Measurements from ENCODE around the gene FBXO31.
"Not testable (repeated sequence)": the region's sequence is repeated elsewhere in the genome, so short reads cannot be mapped to it uniquely, and the experiment has no call there.

Gene FBXO31

DNA sequence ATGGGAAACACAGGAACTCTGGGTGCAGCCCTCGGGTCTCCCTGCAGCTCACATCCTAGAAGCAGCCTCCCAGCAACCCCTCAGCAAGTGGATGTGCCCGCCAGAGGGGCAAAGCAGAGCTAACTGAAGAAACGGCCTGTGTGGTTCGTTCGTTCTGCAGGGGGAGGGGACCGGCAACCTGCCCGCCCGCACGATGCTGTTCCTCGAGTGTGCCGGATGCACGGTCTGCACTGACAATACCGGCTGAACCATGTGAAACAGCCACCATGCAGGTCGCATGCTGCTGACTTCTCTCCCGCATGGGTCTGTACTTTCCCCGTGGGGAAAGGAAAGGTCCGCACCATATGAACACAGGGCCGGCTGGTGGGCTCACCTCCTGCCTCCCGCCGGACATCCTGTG, 41.1 kb downstream of the FBXO31 start:
- no peaks in the 10 kb centered on the region for H3K27me3 ChIP-seq (ENCODE audit: control insufficient read depth, insufficient read depth, low read length)
- H3K9me3 ChIP-seq (ENCODE audit: control insufficient read depth, low read length): no peaks in the 10 kb centered on the region
- H2AFZ ChIP-seq: no peak overlapping the region
- H3K79me2 ChIP-seq: peaks cover 55% of the 10 kb centered on the region
- no peaks in the 10 kb centered on the region for H3K4me1 ChIP-seq
- TF ChIP-seq, protein P1, sequence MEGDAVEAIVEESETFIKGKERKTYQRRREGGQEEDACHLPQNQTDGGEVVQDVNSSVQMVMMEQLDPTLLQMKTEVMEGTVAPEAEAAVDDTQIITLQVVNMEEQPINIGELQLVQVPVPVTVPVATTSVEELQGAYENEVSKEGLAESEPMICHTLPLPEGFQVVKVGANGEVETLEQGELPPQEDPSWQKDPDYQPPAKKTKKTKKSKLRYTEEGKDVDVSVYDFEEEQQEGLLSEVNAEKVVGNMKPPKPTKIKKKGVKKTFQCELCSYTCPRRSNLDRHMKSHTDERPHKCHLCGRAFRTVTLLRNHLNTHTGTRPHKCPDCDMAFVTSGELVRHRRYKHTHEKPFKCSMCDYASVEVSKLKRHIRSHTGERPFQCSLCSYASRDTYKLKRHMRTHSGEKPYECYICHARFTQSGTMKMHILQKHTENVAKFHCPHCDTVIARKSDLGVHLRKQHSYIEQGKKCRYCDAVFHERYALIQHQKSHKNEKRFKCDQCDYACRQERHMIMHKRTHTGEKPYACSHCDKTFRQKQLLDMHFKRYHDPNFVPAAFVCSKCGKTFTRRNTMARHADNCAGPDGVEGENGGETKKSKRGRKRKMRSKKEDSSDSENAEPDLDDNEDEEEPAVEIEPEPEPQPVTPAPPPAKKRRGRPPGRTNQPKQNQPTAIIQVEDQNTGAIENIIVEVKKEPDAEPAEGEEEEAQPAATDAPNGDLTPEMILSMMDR (IDR thresholded peaks at IDR 0.05): no peak
- H3K27ac ChIP-seq: no peak overlapping the region
- no peak overlapping the region for H3K4me3 ChIP-seq (ENCODE audit: low read depth, low read length)
- H3K9ac ChIP-seq: no peak overlapping the region
- no peaks in the 10 kb centered on the region for H3K36me3 ChIP-seq (ENCODE audit: control insufficient read depth, insufficient read depth, low read length)
- no peak overlapping the region for H3K4me2 ChIP-seq (ENCODE audit: low read length)

DNA sequence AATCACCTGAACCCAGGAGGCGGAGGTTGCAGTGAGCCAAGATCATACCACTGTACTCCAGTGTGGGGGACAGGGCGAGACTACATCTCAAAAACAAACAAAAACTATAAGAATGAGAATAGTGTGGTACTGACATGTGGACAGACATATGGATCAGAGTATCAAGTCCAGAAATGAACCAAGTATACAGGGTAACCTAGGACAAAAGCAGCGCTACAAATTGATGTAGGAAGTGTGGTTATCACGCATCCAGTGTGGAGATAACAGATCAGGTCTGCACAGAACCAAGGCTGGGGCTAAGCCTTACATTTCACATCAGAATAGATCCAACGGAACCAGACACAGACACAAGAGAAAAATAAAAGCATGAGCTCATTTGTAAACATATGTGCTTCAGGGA, 43.4 kb downstream of the FBXO31 start:
- no peak overlapping the region for H3K4me2 ChIP-seq (ENCODE audit: low read length)
- no peaks in the 10 kb centered on the region for H3K9me3 ChIP-seq (ENCODE audit: control insufficient read depth, low read length)
- TF ChIP-seq, protein P1 (IDR thresholded peaks at IDR 0.05): no peak
- H3K9ac ChIP-seq: no peak overlapping the region
- peaks cover 52% of the 10 kb centered on the region for H3K79me2 ChIP-seq
- H3K4me1 ChIP-seq: no peaks in the 10 kb centered on the region
- H3K27me3 ChIP-seq (ENCODE audit: control insufficient read depth, insufficient read depth, low read length): no peaks in the 10 kb centered on the region
- no peak overlapping the region for H3K4me3 ChIP-seq (ENCODE audit: low read depth, low read length)
- H3K36me3 ChIP-seq (ENCODE audit: control insufficient read depth, insufficient read depth, low read length): no peaks in the 10 kb centered on the region
- H3K27ac ChIP-seq: no peak overlapping the region
- H2AFZ ChIP-seq: no peak overlapping the region

DNA sequence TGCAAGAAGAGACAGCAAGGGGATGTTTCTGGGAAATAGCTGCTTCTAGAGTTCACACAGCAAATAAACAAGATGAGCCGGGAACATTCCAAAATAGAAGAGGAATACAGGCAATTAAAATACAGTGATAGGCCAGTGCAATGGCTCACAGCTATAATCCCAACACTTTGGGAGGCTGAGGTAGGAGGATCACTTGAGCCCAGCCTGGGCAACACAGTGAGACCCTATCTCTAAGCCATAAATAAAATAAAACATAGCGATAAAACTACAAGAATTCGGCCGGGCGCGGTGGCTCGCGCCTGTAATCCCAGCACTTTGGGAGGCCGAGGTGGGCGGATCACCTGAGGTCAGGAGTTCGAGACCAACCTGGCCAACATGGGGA, 43.9 kb downstream of the FBXO31 start:
- not testable (repeated sequence) for H3K9me3 ChIP-seq (ENCODE audit: control insufficient read depth, low read length); H3K27me3 ChIP-seq (ENCODE audit: control insufficient read depth, insufficient read depth, low read length); H3K4me2 ChIP-seq (ENCODE audit: low read length); H3K9ac ChIP-seq; H3K4me3 ChIP-seq (ENCODE audit: low read depth, low read length); H3K36me3 ChIP-seq (ENCODE audit: control insufficient read depth, insufficient read depth, low read length); H2AFZ ChIP-seq; H3K27ac ChIP-seq; H3K4me1 ChIP-seq
- H3K79me2 ChIP-seq: peaks cover 54% of the 10 kb centered on the region

DNA sequence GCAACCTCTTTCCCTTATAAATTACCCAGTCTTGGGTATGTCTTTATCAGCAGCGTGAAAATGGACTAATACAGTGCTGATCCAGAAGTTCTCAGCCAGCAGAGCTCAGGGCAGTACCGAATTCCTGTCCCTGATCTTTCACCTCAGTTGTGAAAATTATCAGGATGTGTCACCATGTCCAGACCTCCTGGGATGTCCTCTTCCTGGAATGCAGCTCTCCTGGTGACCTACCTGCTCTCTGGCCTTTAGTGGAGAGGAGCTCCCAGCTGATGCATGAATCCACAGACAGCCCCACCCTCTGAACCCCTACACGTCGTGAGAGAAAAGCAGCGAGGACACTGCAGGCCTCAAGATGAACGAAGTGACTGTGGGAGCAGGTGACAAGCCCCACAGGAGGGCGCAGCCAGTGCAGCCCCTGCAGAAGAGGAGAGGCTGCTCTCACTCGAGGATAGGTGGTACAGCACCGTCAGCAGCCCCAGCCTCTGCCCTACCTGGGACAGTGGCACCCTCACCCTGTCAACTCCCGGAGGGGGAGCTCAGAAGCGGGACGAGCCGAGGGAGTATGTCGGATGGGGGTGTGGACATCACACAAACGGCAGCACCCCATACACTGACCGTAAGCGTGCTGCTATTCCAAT, 44.4 kb downstream of the FBXO31 start:
- Histone ChIP-seq H2AFZ (no peak overlapping the region), H3K9ac (no peak overlapping the region), H3K36me3 (ENCODE audit: control insufficient read depth, insufficient read depth, low read length) (no peaks in the 10 kb centered on the region), H3K4me1 (no peaks in the 10 kb centered on the region), H3K4me2 (ENCODE audit: low read length) (no peak overlapping the region), H3K79me2 (peaks cover 58% of the 10 kb centered on the region), H3K27ac (no peak overlapping the region), H3K4me3 (ENCODE audit: low read depth, low read length) (no peak overlapping the region), H3K27me3 (ENCODE audit: control insufficient read depth, insufficient read depth, low read length) (no peaks in the 10 kb centered on the region), H3K9me3 (ENCODE audit: control insufficient read depth, low read length) (no peaks in the 10 kb centered on the region)
- TF ChIP-seq, protein P1 (IDR thresholded peaks at IDR 0.05): no peak

DNA sequence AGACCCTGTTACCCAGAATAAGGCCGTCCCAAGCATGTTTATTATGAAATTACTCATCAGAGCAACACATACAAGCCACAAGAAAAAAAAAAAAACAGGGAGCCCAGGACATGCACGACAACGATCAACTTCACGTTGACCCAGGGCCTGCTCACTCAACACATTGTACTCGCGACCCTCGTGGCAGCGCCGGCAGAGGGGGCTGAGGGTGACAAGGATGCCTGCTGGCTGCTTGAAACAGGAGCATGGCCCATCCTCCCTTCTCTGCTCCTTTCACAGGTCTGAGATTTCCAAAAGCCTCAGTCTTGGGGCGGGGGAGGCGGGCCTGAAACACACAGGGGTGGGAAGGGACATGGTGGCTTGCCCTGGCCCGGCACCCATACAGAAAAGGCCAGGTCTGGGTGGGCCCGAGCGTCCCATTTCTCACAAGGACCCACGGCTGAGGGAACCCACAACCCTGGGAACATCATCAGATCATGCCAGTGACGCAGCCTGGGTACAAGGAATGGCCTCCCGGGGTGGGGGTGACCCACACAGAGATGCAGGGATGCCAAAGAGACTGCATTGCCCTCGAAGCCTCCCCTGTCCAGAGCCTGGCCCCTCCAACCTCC, 45.3 kb downstream of the FBXO31 start:
- H3K9ac ChIP-seq: no peak overlapping the region
- no peaks in the 10 kb centered on the region for H3K9me3 ChIP-seq (ENCODE audit: control insufficient read depth, low read length)
- H3K36me3 ChIP-seq (ENCODE audit: control insufficient read depth, insufficient read depth, low read length): no peaks in the 10 kb centered on the region

More for the DNA sequence above, 45.3 kb downstream of the FBXO31 start:
- Histone ChIP-seq H3K27me3 (ENCODE audit: control insufficient read depth, insufficient read depth, low read length) (no peaks in the 10 kb centered on the region), H3K4me3 (ENCODE audit: low read depth, low read length) (no peak overlapping the region), H3K27ac (no peak overlapping the region), H3K4me1 (no peaks in the 10 kb centered on the region), H3K4me2 (ENCODE audit: low read length) (no peak overlapping the region), H3K79me2 (peaks cover 54% of the 10 kb centered on the region), H2AFZ (no peak overlapping the region)
- TF ChIP-seq, protein P1 (IDR thresholded peaks at IDR 0.05): no peak
